ENCODE measurements around the gene VMAC.

The VMAC gene

GRCh38 chr19:5934774-5935472 lies 30.3 kb downstream of the VMAC start:
- peak; percentile 41 for DNase-seq
- Mint-ChIP-seq H3K4me3 (peak overlapping the region; percentile 70), H3K36me3 (ENCODE audit: low read depth) (peaks cover 59% of the 10 kb centered on the region), H3K27ac (peak overlapping the region; percentile 98), H3K4me1 (peaks cover 97% of the 10 kb centered on the region), H3K9me3 (no peaks in the 10 kb centered on the region), H3K27me3 (ENCODE audit: low read depth, poor library complexity) (no peaks in the 10 kb centered on the region)
- no peak for TF ChIP-seq CTCF (IDR thresholded peaks at IDR 0.05)

- H3K36me3 Mint-ChIP-seq (ENCODE audit: low read depth): peaks cover 56% of the 10 kb centered on the region
- H3K4me3 Mint-ChIP-seq: peak overlapping the region; percentile 70
- H3K4me1 Mint-ChIP-seq: peaks cover 96% of the 10 kb centered on the region
Observed at GRCh38 chr19:5935473-5936291, 31.0 kb downstream of the VMAC start.

GRCh38 chr19:5936292-5936592 lies 31.6 kb downstream of the VMAC start:
- Mint-ChIP-seq H3K36me3 (ENCODE audit: low read depth) (peaks cover 55% of the 10 kb centered on the region), H3K9me3 (no peaks in the 10 kb centered on the region), H3K27ac (peak overlapping the region; percentile 98), H3K4me1 (peaks cover 94% of the 10 kb centered on the region), H3K4me3 (no peak overlapping the region), H3K27me3 (ENCODE audit: low read depth, poor library complexity) (no peaks in the 10 kb centered on the region)
- TF ChIP-seq CTCF (IDR thresholded peaks at IDR 0.05): no peak
- DNase-seq: no peak

More at GRCh38 chr19:5935473-5936291, 31.0 kb downstream of the VMAC start:
- TF ChIP-seq CTCF (IDR thresholded peaks at IDR 0.05): no peak
- Mint-ChIP-seq H3K27ac (peak overlapping the region; percentile 98), H3K27me3 (ENCODE audit: low read depth, poor library complexity) (no peaks in the 10 kb centered on the region), H3K9me3 (no peaks in the 10 kb centered on the region)
- no peak for DNase-seq

GRCh38 chr19:5937550-5937949 lies 32.9 kb downstream of the VMAC start:
- Mint-ChIP-seq H3K4me1 (peaks cover 93% of the 10 kb centered on the region), H3K4me3 (no peak overlapping the region), H3K27me3 (ENCODE audit: low read depth, poor library complexity) (no peaks in the 10 kb centered on the region), H3K36me3 (ENCODE audit: low read depth) (peaks cover 49% of the 10 kb centered on the region), H3K27ac (peak overlapping the region; percentile 98), H3K9me3 (no peaks in the 10 kb centered on the region)
- DNase-seq: no peak
- no peak for TF ChIP-seq CTCF (IDR thresholded peaks at IDR 0.05)

GRCh38 chr19:5940260-5941208 lies 35.9 kb downstream of the VMAC start:
- no peak for TF ChIP-seq CTCF (IDR thresholded peaks at IDR 0.05)
- no peak for DNase-seq
- H3K27me3 Mint-ChIP-seq (ENCODE audit: low read depth, poor library complexity): no peaks in the 10 kb centered on the region
- H3K4me3 Mint-ChIP-seq: no peak overlapping the region
- H3K4me1 Mint-ChIP-seq: peaks cover 93% of the 10 kb centered on the region
- peaks cover 45% of the 10 kb centered on the region for H3K36me3 Mint-ChIP-seq (ENCODE audit: low read depth)
- H3K9me3 Mint-ChIP-seq: no peaks in the 10 kb centered on the region
- H3K27ac Mint-ChIP-seq: peak overlapping the region; percentile 95
